Keratinocyte (primary cell): ENCODE measurements around the gene SMTN. TPM values are rescaled to one million over a fixed set of nuclear protein-coding genes. Genes with fewer than 3 reads are reported as not detected.

Experiments used
- DNase-seq: peaks from one replicate; pipeline ENCODE4 v3.0.0-alpha.2; 2011; ENCODE audit warnings: low read depth, missing footprints, low spot score
- FAIRE-seq: peaks from 2 replicates; lab custom pipeline; 2011; peaks lifted over from hg19 to GRCh38; lab: Jason Lieb, UNC
- H2AFZ ChIP-seq: 2 replicates; pipeline ENCODE4 v1.6.0; 2012; ENCODE audit warnings: low read length, control low read depth, inconsistent platforms; ENCODE audit not compliant: control insufficient read depth
- H3K27ac ChIP-seq: 2 replicates; pipeline ENCODE4 v1.5.1; 2011; ENCODE audit warnings: low read length; ENCODE audit not compliant: control insufficient read depth, insufficient read depth
- H3K27me3 ChIP-seq: 3 replicates; pipeline ENCODE4 v1.6.0; 2011; ENCODE audit warnings: low read length; ENCODE audit not compliant: control insufficient read depth, insufficient read depth; ENCODE audit errors: extremely low read depth
- H3K36me3 ChIP-seq, 2 experiments: 2 replicates in 1 of 2; 3 replicates in 1 of 2; pipeline ENCODE4 v1.5.1; 2011; ENCODE audit warnings: low read length in 2 of 2, mild to moderate bottlenecking in 1 of 2; ENCODE audit not compliant: control insufficient read depth in 2 of 2, insufficient read depth in 2 of 2; ENCODE audit errors: extremely low read depth in 1 of 2
- H3K4me1 ChIP-seq: 3 replicates; pipeline ENCODE4 v1.5.1; 2011; ENCODE audit warnings: low read length; ENCODE audit not compliant: control insufficient read depth, insufficient read depth; ENCODE audit errors: extremely low read depth
- H3K4me2 ChIP-seq: 3 replicates; pipeline ENCODE4 v1.6.0; 2011; ENCODE audit warnings: low read depth, low read length; ENCODE audit not compliant: control insufficient read depth, insufficient read depth; ENCODE audit errors: extremely low read depth
- H3K4me3 ChIP-seq, 3 experiments: fragments of 200-600 bp in 1 of 3; sonication (generic) in 1 of 3; 2 replicates in 2 of 3; 3 replicates in 1 of 3; pipeline ENCODE4 v1.5.1; 2011 to 2016; ENCODE audit warnings: low read length in 3 of 3, mild to moderate bottlenecking in 3 of 3, control low read depth in 2 of 3, inconsistent platforms in 1 of 3, low read depth in 1 of 3, mixed read lengths in 1 of 3, mixed run types in 1 of 3, moderate library complexity in 1 of 3; ENCODE audit not compliant: control insufficient read depth in 2 of 3, insufficient read depth in 2 of 3; ENCODE audit errors: extremely low read depth in 1 of 3
- H3K79me2 ChIP-seq: 2 replicates; pipeline ENCODE4 v1.6.0; 2012; ENCODE audit warnings: low read length; ENCODE audit not compliant: control insufficient read depth, insufficient read depth
- H3K9ac ChIP-seq: 3 replicates; pipeline ENCODE4 v1.6.0; 2011; ENCODE audit warnings: low read length; ENCODE audit not compliant: control insufficient read depth, insufficient read depth; ENCODE audit errors: extremely low read depth
- H3K9me1 ChIP-seq: 3 replicates; pipeline ENCODE4 v1.6.0; 2011; ENCODE audit warnings: low read length; ENCODE audit not compliant: control insufficient read depth, insufficient read depth; ENCODE audit errors: extremely low read depth
- H3K9me3 ChIP-seq: 2 replicates; pipeline ENCODE4 v1.5.1; 2012; ENCODE audit warnings: low read depth, low read length; ENCODE audit not compliant: control insufficient read depth
- H4K20me1 ChIP-seq: 3 replicates; pipeline ENCODE4 v1.6.0; 2011; ENCODE audit warnings: low read length; ENCODE audit not compliant: control insufficient read depth, insufficient read depth; ENCODE audit errors: extremely low read depth
- CTCF ChIP-seq, 3 experiments: IDR thresholded peaks in 1 of 3; conservative IDR thresholded peaks in 1 of 3; optimal IDR thresholded peaks in 1 of 3; 2 replicates in 2 of 3; 3 replicates in 1 of 3; pipeline versions ENCODE3 to v1.5.1; 2011; ENCODE audit warnings: low read length in 3 of 3, mild to moderate bottlenecking in 3 of 3, moderate library complexity in 2 of 3, control low read depth in 1 of 3, inconsistent platforms in 1 of 3; ENCODE audit not compliant: insufficient read depth in 2 of 3; ENCODE audit errors: extremely low read depth in 1 of 3
- EZH2 ChIP-seq: IDR thresholded peaks from one replicate; pipeline ENCODE4 v1.6.1; 2012; ENCODE audit warnings: inconsistent platforms, mild to moderate bottlenecking, low read length, moderate library complexity
- dilution Hi-C: fragments of 300-500 bp; cut with MboI; formaldehyde crosslinking; loops from one replicate; pipeline ENCODE4 v1.7.0; 2020; ENCODE audit warnings: low sequenced_read_pairs; ENCODE audit not compliant: extremely low pct_ligation_motif_present
- polyA plus RNA-seq, 5 experiments: library from polyadenylated mRNA; depleted of rRNA in 3 of 5; stranded (reverse) in 3 of 5; stranded (forward) in 1 of 5; unstranded in 1 of 5; fragments of >200 nt; gene quantifications; 1 replicate in 1 of 5; 2 replicates in 3 of 5; 3 replicates in 1 of 5; pipeline versions ENCODE4 v1.2.1 to v1.2.3, GENCODE V29; 2011 to 2012; ENCODE audit warnings: missing spikeins in 2 of 5, low read depth in 1 of 5, low replicate concordance in 1 of 5

The SMTN gene
- polyA plus RNA-seq, 1 donor (not counting 4 experiments of a cell fraction or from before 2014, with no cell fraction given), result 61.2 TPM

GRCh38 chr22:31135706-31136105, 54.6 kb downstream of the SMTN start:
- Histone ChIP-seq H3K9me1 (no peaks in the 10 kb centered on the region), H2AFZ (no peak overlapping the region), H3K27me3 (peaks cover 4% of the 10 kb centered on the region), H3K4me1 (no peaks in the 10 kb centered on the region), H3K36me3 (no peaks in the 10 kb centered on the region), H3K27ac (no peak overlapping the region), H3K4me2 (no peak overlapping the region), H4K20me1 (no peaks in the 10 kb centered on the region), H3K79me2 (no peaks in the 10 kb centered on the region), H3K9me3 (no peaks in the 10 kb centered on the region), H3K4me3 (no peak overlapping the region), H3K9ac (no peak overlapping the region)
- FAIRE-seq (no peak), DNase-seq (no peak)
- TF ChIP-seq EZH2, result no peak
- TF ChIP-seq CTCF (optimal IDR thresholded peaks at IDR 0.05 in 1 of 3, IDR thresholded peaks at IDR 0.05 in 1 of 3, conservative IDR thresholded peaks at IDR 0.05 in 1 of 3; ENCODE audit: extremely low read depth in 1 of 3, insufficient read depth in 2 of 3, low read length in 3 of 3), result no peak
- dilution Hi-C loops, result no loop called here

- Histone ChIP-seq H3K9me1 (no peaks in the 10 kb centered on the region), H3K79me2 (no peaks in the 10 kb centered on the region), H3K27ac (no peak overlapping the region), H4K20me1 (no peaks in the 10 kb centered on the region), H2AFZ (no peak overlapping the region), H3K4me1 (no peaks in the 10 kb centered on the region), H3K4me2 (no peak overlapping the region), H3K9me3 (no peaks in the 10 kb centered on the region), H3K4me3 (no peak overlapping the region), H3K36me3 (no peaks in the 10 kb centered on the region), H3K27me3 (peaks cover 4% of the 10 kb centered on the region), H3K9ac (no peak overlapping the region)
- TF ChIP-seq EZH2 (no peak), CTCF (optimal IDR thresholded peaks at IDR 0.05 in 1 of 3, IDR thresholded peaks at IDR 0.05 in 1 of 3, conservative IDR thresholded peaks at IDR 0.05 in 1 of 3; ENCODE audit: extremely low read depth in 1 of 3, insufficient read depth in 2 of 3, low read length in 3 of 3) (no peak)
- dilution Hi-C loops, result no loop called here
- DNase-seq, result no peak
- no peak for FAIRE-seq
Measured at GRCh38 chr22:31136155-31136554, 55.0 kb downstream of the SMTN start.
